SK-N-MC (cell line): ENCODE data around the gene CSNK1E.

Experiments
- EZH2 ChIP-seq: fragments of 200-600 bp; sonication (generic); IDR thresholded peaks from one replicate; pipeline ENCODE4 v1.6.1; 2017; ENCODE audit warnings: antibody characterized with exemption
- POLR2AphosphoS5 ChIP-seq: IDR thresholded peaks from 2 replicates; pipeline ENCODE4 v1.6.1; 2012; ENCODE audit warnings: mild to moderate bottlenecking, low read depth, low read length, borderline replicate concordance

GRCh38 chr22:38296372-38296771 is 20.9 kb downstream of the CSNK1E start:
- TF ChIP-seq EZH2 (no peak), POLR2AphosphoS5 (no peak)
